HL-60 (cell line): Measurements from ENCODE around the gene SOX5.

Source experiments
- DNase-seq, 2 experiments: peaks; one replicate each; pipeline ENCODE4 v3.0.0-alpha.2; 2010 to 2020; ENCODE audit warnings: low read depth in 1 of 2, low spot score in 1 of 2
- H3K27ac ChIP-seq: fragments of 250-450 bp; sonication (Bioruptor Pico); replicated peaks from 2 replicates; pipeline ENCODE4 v1.5.1; 2020; ENCODE audit warnings: mild to moderate bottlenecking, moderate library complexity
- H3K27me3 ChIP-seq: fragments of 250-450 bp; sonication (Bioruptor Pico); 2 replicates; pipeline ENCODE4 v1.5.1; 2021; ENCODE audit warnings: mild to moderate bottlenecking, moderate library complexity; ENCODE audit not compliant: insufficient read depth, poor library complexity, severe bottlenecking
- H3K4me3 ChIP-seq: replicated peaks from 2 replicates; pipeline ENCODE4 v1.5.1; 2011; ENCODE audit warnings: mild to moderate bottlenecking, control low read depth, low read length; ENCODE audit not compliant: insufficient read depth
- CTCF ChIP-seq: IDR thresholded peaks from one replicate; pipeline ENCODE4 v1.5.1; 2011; ENCODE audit warnings: low read length, control low read depth, inconsistent platforms; ENCODE audit not compliant: insufficient read depth
- GABPA ChIP-seq: IDR thresholded peaks from 2 replicates; pipeline ENCODE4 v1.6.1; 2012; ENCODE audit warnings: low read depth
- POLR2AphosphoS5 ChIP-seq: IDR thresholded peaks from 2 replicates; pipeline ENCODE4 v1.6.1; 2012; ENCODE audit warnings: low read depth
- SPI1 ChIP-seq: IDR thresholded peaks from 2 replicates; pipeline ENCODE4 v1.6.1; 2012; ENCODE audit warnings: low read depth, mild to moderate bottlenecking, borderline replicate concordance
- TF ChIP-seq, protein P1 (sequence below): IDR thresholded peaks from 2 replicates; pipeline ENCODE4 v1.6.1; 2012; ENCODE audit warnings: low read depth; ENCODE audit not compliant: insufficient replicate concordance

The SOX5 gene

GRCh38 chr12:23482571-23482970 lies 466.9 kb downstream of the SOX5 start:
- Histone ChIP-seq H3K27ac (no peak overlapping the region), H3K27me3 (no peaks in the 10 kb centered on the region), H3K4me3 (no peak overlapping the region)
- DNase-seq = no peak
- TF ChIP-seq GABPA (no peak), CTCF (no peak), SPI1 (no peak), POLR2AphosphoS5 (no peak)
- TF ChIP-seq, protein P1, sequence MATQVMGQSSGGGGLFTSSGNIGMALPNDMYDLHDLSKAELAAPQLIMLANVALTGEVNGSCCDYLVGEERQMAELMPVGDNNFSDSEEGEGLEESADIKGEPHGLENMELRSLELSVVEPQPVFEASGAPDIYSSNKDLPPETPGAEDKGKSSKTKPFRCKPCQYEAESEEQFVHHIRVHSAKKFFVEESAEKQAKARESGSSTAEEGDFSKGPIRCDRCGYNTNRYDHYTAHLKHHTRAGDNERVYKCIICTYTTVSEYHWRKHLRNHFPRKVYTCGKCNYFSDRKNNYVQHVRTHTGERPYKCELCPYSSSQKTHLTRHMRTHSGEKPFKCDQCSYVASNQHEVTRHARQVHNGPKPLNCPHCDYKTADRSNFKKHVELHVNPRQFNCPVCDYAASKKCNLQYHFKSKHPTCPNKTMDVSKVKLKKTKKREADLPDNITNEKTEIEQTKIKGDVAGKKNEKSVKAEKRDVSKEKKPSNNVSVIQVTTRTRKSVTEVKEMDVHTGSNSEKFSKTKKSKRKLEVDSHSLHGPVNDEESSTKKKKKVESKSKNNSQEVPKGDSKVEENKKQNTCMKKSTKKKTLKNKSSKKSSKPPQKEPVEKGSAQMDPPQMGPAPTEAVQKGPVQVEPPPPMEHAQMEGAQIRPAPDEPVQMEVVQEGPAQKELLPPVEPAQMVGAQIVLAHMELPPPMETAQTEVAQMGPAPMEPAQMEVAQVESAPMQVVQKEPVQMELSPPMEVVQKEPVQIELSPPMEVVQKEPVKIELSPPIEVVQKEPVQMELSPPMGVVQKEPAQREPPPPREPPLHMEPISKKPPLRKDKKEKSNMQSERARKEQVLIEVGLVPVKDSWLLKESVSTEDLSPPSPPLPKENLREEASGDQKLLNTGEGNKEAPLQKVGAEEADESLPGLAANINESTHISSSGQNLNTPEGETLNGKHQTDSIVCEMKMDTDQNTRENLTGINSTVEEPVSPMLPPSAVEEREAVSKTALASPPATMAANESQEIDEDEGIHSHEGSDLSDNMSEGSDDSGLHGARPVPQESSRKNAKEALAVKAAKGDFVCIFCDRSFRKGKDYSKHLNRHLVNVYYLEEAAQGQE = no peak
